Breast epithelium (tissue), 3 donors: ENCODE measurements around the gene ITPR2.

Experiments used
- POLR2A ChIP-seq: fragments of 450-650 bp; IDR thresholded peaks from one replicate; pipeline ENCODE4 v1.6.1; 2016; ENCODE audit warnings: antibody characterized with exemption, mild to moderate bottlenecking, moderate library complexity
- POLR2AphosphoS5 ChIP-seq, 3 donors: sonication (generic); formaldehyde crosslinking; IDR thresholded peaks; one replicate each; pipeline ENCODE4 v1.6.1; 2017; ENCODE audit warnings: antibody characterized with exemption in 3 of 3
- TF ChIP-seq, protein P1 (sequence below), 3 donors: fragments of 450-650 bp; IDR thresholded peaks; one replicate each; pipeline ENCODE4 v1.5.1; 2016 to 2017; ENCODE audit warnings: antibody characterized with exemption in 3 of 3, mild to moderate bottlenecking in 3 of 3, moderate library complexity in 3 of 3

DNA sequence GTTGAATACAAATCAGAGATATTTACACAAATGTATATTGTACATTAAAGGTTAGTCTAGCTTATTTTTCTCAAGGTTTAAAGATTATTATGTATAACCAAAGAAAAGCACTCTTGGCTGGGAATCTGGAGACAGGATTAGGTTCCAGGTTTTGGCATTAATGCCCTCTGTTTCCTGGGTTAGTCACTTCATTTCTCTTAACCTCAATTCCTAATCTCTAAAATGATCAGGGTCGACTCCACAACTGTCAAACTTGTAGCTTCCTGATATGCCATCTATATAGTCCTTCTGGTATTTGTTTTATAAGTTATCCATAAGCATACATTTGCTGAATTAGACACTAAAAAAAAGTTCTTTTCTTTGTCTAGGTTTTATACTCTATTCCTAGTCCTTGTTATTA is 2.6 kb downstream of the ITPR2 start:
- TF ChIP-seq, protein P1, sequence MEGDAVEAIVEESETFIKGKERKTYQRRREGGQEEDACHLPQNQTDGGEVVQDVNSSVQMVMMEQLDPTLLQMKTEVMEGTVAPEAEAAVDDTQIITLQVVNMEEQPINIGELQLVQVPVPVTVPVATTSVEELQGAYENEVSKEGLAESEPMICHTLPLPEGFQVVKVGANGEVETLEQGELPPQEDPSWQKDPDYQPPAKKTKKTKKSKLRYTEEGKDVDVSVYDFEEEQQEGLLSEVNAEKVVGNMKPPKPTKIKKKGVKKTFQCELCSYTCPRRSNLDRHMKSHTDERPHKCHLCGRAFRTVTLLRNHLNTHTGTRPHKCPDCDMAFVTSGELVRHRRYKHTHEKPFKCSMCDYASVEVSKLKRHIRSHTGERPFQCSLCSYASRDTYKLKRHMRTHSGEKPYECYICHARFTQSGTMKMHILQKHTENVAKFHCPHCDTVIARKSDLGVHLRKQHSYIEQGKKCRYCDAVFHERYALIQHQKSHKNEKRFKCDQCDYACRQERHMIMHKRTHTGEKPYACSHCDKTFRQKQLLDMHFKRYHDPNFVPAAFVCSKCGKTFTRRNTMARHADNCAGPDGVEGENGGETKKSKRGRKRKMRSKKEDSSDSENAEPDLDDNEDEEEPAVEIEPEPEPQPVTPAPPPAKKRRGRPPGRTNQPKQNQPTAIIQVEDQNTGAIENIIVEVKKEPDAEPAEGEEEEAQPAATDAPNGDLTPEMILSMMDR (IDR thresholded peaks at IDR 0.05): no peak
- TF ChIP-seq POLR2AphosphoS5 (IDR thresholded peaks at IDR 0.05): no peak
- no peak for TF ChIP-seq POLR2A
